Muscle layer of colon (tissue), 2 donors: ENCODE data around the gene CCDC61.

Source experiments
- H3K27ac ChIP-seq: one replicate; pipeline ENCODE4 v1.7.0; 2013; ENCODE audit warnings: low read depth, mild to moderate bottlenecking, low read length, moderate library complexity
- H3K27me3 ChIP-seq, 2 donors: one replicate each; pipeline ENCODE4 v1.7.0; 2013; ENCODE audit warnings: low read length in 2 of 2, mild to moderate bottlenecking in 2 of 2; ENCODE audit not compliant: insufficient read depth in 2 of 2, control insufficient read depth in 1 of 2
- H3K36me3 ChIP-seq: one replicate; pipeline ENCODE4 v1.7.0; 2013; ENCODE audit warnings: mild to moderate bottlenecking, low read length; ENCODE audit not compliant: insufficient read depth
- H3K4me1 ChIP-seq: one replicate; pipeline ENCODE4 v1.7.0; 2013; ENCODE audit warnings: mild to moderate bottlenecking, low read length; ENCODE audit not compliant: insufficient read depth
- H3K4me3 ChIP-seq, 2 donors: one replicate each; pipeline ENCODE4 v1.7.0; 2013; ENCODE audit warnings: low read length in 2 of 2, low read depth in 1 of 2, mild to moderate bottlenecking in 1 of 2, moderate library complexity in 1 of 2
- H3K9ac ChIP-seq: one replicate; pipeline ENCODE4 v1.7.0; 2013; ENCODE audit warnings: low read length
- H3K9me3 ChIP-seq: one replicate; pipeline ENCODE4 v1.7.0; 2013; ENCODE audit warnings: mild to moderate bottlenecking, low read length
- donor health status: abdominal sarcoma.
- donor health status: Adenocarcinoma of cecum.

Gene CCDC61

DNA sequence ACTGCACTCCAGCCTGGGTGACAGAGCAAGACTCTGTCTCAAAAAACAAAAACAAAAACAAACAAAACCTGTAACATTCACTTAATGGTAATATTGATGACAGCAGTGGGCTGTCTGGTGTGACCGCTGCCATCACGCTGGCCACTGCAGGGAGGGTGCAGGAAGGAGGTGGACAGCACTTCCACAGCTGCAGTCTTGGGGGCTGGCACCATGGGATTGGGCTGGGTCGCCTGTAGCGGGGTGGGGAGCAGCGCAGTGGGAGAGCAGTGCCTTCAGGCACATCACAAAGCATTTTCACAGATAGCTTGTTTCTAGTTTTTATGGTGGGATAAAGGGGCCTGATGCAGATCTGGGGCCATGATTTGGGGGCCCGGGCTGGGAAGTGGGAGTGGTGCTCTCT is 40.3 kb downstream of the CCDC61 start:
- Histone ChIP-seq H3K36me3 (no peaks in the 10 kb centered on the region), H3K27ac (no peak overlapping the region), H3K4me3 (no peak overlapping the region), H3K27me3 (peaks cover 0 to 9% of the 10 kb centered on the region in 2 donors), H3K9ac (no peak overlapping the region), H3K4me1 (no peaks in the 10 kb centered on the region), H3K9me3 (no peaks in the 10 kb centered on the region)

DNA sequence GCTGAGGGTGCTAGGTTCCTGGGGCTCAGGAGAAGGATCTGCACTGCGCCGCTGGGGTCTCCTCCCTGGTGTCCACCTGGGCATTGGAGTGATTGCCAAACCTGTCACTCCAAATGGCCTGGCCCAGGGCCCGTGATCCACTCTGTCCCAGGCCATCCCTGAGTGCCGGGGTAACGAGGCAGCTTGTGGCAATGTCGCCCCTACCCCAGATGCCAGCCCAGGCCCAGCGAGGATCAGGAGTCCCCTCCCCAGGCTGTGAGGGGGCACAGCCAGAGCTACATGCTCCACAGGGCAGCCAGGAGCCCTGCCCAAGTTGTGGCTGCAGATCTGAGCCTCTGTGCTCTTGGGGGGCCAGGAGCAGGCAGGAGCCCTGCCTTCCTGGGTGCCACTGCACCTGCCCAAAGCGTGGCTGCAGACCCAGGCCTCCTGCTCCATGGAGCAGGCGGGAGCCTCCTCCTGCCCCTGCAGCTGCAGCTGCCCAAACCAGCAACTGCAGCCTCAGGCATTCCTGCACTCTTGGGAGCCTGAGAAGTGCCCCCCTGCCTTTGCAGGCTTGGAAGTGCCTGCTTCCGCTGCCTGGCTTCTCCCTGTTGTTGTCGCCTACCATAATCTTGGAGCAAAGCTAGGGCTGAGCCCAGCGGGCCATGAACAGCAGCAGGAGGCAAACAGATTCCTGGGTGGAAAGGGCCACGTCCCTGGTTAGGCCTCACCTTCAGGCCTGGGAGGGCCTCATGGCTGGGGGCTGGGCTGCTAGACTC is 40.9 kb downstream of the CCDC61 start:
- Histone ChIP-seq H3K27ac (no peak overlapping the region), H3K9me3 (no peaks in the 10 kb centered on the region), H3K36me3 (no peaks in the 10 kb centered on the region), H3K27me3 (peaks cover 0 to 13% of the 10 kb centered on the region in 2 donors), H3K4me1 (no peaks in the 10 kb centered on the region), H3K4me3 (no peak overlapping the region), H3K9ac (no peak overlapping the region)

DNA sequence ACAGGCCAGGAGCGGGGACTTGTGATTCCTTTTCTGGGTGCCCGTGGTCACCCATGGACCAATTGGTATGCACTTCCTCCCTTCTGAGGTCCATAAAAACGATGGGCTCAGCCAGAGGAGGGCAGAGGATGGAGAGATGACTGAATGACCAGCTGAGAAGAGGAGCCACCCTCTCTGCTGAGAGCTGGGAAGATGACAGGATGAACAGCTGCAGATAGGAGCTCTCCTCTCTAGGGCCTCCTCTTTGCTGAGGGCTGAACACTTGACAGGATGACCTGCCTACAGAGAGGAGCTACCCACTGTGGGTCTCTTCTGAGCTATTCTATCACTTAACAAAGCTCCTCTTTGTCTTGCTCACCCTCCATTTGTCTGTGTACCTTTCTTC is 41.5 kb downstream of the CCDC61 start:
- H3K4me3 ChIP-seq = no peak overlapping the region
- no peak overlapping the region for H3K27ac ChIP-seq
- H3K36me3 ChIP-seq = no peaks in the 10 kb centered on the region
- H3K27me3 ChIP-seq = peaks cover 0 to 18% of the 10 kb centered on the region in 2 donors
- no peaks in the 10 kb centered on the region for H3K9me3 ChIP-seq
- no peaks in the 10 kb centered on the region for H3K4me1 ChIP-seq
- no peak overlapping the region for H3K9ac ChIP-seq

DNA sequence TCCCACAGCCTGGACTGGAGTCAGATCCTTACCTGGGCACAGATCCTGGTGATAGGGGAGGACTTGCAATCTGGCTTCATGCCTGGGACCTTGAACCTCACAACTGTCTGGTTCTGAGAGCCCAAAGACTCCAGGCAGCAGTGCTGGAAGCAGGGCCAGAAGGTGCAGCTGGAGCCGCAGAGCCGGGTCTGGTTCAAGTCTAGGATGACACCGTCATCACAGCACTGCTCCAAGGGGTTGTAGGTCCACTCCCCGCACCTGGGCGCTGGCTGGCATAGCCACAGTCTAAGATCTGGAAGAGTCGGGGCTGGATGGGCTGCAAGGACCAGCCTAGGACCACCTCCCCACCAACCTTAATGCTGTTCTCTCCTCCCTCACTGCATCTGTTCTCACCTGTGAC is 44.9 kb downstream of the CCDC61 start:
- Histone ChIP-seq H3K4me1 (no peaks in the 10 kb centered on the region), H3K27me3 (peaks cover 0 to 16% of the 10 kb centered on the region in 2 donors), H3K9ac (no peak overlapping the region), H3K9me3 (no peaks in the 10 kb centered on the region), H3K36me3 (no peaks in the 10 kb centered on the region), H3K27ac (no peak overlapping the region), H3K4me3 (no peak overlapping the region)

DNA sequence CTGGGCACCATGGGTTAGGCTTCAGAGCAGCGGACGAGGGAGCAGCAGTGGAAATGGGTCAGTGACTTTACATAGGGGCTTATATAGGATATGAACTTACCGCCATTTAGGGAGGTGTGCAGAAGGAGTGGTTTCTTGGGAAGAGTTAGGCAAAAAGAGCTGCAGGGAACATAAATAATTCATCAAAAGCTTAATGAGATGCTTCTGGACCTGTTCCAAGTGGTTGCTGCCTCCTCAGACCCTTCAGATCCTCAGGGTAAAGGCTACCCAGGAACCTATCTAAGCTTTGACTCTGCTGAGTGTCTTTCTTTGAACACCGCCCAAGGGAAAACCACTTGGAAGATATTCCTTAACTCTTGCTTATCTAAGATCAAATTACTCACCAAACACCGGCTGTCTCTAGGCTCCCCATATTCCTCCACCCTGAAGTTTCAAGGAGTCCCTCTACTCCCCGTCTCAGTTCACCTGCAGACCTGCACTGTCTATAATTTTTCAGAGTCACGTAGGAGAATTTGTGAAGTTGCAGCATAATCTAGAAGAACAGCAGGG is 45.8 kb downstream of the CCDC61 start, which contains the start of gene IGFL4:
TSS of gene IGFL4 (minus strand) at position 51 of the 549 bp plus-strand sequence. CDS start at position 11, 40 bp downstream.
- Histone ChIP-seq H3K27me3 (peaks cover 0 to 16% of the 10 kb centered on the region in 2 donors), H3K9me3 (no peaks in the 10 kb centered on the region), H3K4me1 (no peaks in the 10 kb centered on the region), H3K36me3 (no peaks in the 10 kb centered on the region), H3K4me3 (no peak within 1 kb of the TSS), H3K9ac (no peak within 1 kb of the TSS), H3K27ac (no peak within 1 kb of the TSS)

DNA sequence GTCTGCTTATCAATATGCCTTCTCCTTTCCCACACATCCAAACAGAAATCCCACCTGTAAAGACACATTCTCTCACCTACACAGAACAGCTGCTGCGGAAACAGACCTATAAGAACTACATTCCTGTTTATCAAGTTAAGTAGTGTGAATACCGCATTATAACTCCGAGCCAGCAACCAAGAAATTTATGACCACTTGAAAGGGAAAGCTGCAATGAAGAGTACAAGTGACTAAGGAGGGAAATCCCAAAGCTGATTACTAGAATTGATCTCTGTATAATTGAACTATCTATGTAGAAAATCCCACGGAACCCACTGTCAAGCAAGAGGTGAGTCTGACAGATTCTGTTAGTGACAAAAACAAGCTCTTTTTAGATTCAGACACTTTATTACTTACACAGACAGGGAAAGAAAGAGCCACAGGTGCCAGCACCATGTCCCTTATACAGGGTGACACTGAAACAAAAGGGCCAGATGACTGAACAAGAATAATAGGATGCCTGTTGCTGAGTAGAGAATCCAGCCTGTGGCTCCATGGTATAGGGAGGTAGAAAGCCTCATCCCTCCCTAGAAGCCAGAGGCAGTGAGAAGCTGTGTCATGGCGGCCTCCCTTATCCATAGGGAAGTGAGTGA is 47.1 kb downstream of the CCDC61 start:
- Histone ChIP-seq H3K36me3 (no peaks in the 10 kb centered on the region), H3K4me1 (no peaks in the 10 kb centered on the region), H3K4me3 (no peak overlapping the region)

DNA sequence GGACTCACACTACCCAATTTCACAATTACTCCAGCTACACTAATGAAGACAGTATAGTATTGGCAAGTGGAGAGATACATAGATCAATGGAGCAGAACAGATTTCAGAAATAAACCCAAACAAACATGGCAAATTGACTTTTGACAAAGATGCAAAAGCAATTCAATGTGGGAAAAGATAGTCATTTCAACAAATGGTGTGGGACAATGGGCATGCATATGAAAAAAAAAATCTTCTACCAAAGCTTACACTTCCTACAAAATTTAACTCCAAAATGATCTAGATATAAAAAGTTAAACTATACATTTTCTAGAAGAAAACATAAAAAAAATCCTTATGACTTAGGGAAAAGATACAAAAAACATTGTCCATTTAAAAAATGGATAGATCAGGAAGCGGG is 48.3 kb downstream of the CCDC61 start:
- no peaks in the 10 kb centered on the region for H3K9me3 ChIP-seq
- no peak overlapping the region for H3K27ac ChIP-seq
- no peaks in the 10 kb centered on the region for H3K36me3 ChIP-seq
- no peak overlapping the region for H3K4me3 ChIP-seq
- H3K9ac ChIP-seq = no peak overlapping the region
- H3K4me1 ChIP-seq = no peaks in the 10 kb centered on the region
- peaks cover 0 to 16% of the 10 kb centered on the region in 2 donors for H3K27me3 ChIP-seq

More for the DNA sequence above, 47.1 kb downstream of the CCDC61 start:
- Histone ChIP-seq H3K27ac (no peak overlapping the region), H3K9me3 (no peaks in the 10 kb centered on the region), H3K9ac (no peak overlapping the region), H3K27me3 (peaks cover 0 to 16% of the 10 kb centered on the region in 2 donors)

DNA sequence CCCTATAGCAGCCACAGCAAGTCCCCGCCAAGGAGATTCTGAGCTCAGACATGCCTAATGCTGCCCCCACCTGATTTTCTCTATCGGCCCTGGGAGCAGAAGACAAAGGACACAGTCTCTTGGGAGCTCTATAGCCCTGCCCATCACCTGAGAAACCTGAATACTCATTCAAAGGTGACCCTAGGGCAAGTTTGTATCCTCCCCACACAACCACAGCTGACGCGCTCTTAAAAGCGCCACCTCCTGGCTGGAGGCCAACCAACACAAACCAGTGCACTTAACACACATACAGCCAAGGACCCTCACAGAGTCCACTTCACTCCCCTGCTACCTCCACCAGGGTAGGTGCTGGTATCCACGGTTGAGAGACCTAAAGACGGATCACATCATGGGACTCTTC is 54.3 kb downstream of the CCDC61 start:
- Histone ChIP-seq H3K27ac (no peak overlapping the region), H3K4me3 (no peak overlapping the region), H3K9ac (no peak overlapping the region), H3K36me3 (no peaks in the 10 kb centered on the region), H3K4me1 (no peaks in the 10 kb centered on the region), H3K9me3 (no peaks in the 10 kb centered on the region), H3K27me3 (peaks cover 0 to 7% of the 10 kb centered on the region in 2 donors)

DNA sequence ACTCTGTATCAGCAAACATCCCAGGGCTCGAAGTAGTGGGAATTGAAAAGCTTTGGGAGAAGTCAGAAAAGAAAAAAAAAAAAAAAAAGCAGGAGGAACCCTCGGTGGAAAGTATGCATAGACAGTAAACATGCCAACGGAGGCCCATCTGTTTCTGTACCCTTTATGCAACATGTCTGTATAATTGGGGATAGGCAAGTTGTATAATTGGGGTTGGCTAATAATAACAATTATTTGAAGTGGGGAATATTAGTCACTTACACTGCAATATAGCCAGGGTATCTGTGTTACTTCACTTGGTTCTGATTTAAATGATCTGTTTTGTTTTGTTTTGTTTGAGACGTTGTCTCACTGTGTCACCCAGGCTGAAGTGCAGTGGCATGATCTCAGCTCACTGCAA is 57.6 kb downstream of the CCDC61 start:
- Histone ChIP-seq H3K4me3 (no peak overlapping the region), H3K9me3 (no peaks in the 10 kb centered on the region), H3K36me3 (no peaks in the 10 kb centered on the region), H3K4me1 (no peaks in the 10 kb centered on the region), H3K27me3 (peaks cover 0 to 7% of the 10 kb centered on the region in 2 donors), H3K9ac (no peak overlapping the region), H3K27ac (no peak overlapping the region)

DNA sequence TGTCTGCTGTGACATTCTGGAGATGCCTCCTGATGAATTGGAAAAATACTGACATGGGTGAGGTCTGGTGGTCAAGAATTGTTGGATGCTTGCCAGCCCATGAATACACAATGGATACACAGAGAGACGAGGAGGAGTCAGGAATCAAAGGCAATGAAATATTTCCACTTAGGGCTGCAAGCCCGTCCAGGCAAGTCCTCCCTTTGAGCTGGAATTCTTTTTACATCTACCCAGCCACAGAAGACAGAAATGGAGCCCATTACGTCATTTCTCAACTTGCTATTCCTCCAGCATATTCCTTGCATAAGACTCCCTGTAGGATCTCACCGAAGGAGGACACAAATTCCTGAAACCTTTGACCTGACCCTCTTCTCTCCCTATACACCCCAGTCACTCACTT is 61.3 kb downstream of the CCDC61 start:
- H3K9ac ChIP-seq = no peak overlapping the region

DNA sequence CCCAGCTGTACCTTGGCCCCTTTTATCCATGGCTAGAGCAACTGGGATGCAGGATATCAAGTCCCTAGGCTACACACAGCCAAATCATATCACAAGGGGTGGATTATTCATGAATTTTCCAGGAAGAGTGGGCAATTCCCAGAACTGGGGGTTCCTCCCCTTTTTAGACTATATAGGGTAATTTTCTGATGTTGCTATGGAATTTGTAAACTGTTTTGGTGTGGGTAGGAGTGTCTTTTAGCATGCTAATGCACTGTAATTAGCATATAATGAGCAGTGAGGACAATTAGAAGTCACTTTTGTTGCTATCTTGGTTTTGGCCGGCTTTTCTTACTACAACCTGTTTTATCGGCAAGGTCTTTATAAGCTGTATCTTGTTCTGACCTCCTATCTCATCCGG is 63.5 kb downstream of the CCDC61 start:
- Histone ChIP-seq H3K9ac (no peak overlapping the region), H3K27me3 (no peaks in the 10 kb centered on the region), H3K4me1 (no peaks in the 10 kb centered on the region), H3K9me3 (no peaks in the 10 kb centered on the region), H3K4me3 (no peak overlapping the region), H3K36me3 (no peaks in the 10 kb centered on the region), H3K27ac (no peak overlapping the region)

More for the DNA sequence above, 61.3 kb downstream of the CCDC61 start:
- no peaks in the 10 kb centered on the region for H3K27me3 ChIP-seq
- H3K27ac ChIP-seq = no peak overlapping the region
- H3K4me1 ChIP-seq = no peaks in the 10 kb centered on the region
- H3K36me3 ChIP-seq = no peaks in the 10 kb centered on the region
- H3K4me3 ChIP-seq = no peak overlapping the region
- H3K9me3 ChIP-seq = no peaks in the 10 kb centered on the region
